ENCODE measurements around the gene HNF1A.

HNF1A gene

DNA sequence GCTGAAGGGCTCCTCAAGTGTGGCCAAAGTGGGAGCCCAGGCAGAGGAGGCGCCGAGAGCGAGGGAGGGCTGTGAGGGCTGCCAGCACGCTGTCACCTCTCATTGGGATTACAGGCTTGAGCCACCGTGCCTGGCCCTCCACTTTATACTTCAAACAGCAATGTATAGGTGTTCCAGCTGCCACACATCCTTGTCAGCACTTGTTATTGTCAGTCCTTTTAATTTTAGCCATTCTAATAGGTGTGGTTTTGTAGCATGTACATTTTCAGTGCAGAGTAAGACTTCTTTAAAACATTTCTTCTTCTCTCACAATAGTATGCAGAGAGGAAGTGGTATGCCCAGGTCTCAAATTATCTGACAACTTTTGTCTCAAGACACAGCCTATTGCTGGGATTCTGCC is 27.5 kb upstream of the HNF1A start:
- Histone ChIP-seq H3K9me3 (ENCODE audit: insufficient read depth, low read length) (no peaks in the 10 kb centered on the region), H3K4me3 (ENCODE audit: low read length) (no peak overlapping the region), H4K20me1 (ENCODE audit: insufficient read depth, low read length) (no peaks in the 10 kb centered on the region), H2AFZ (ENCODE audit: low read depth, low read length) (no peak overlapping the region), H3K9ac (ENCODE audit: low read length) (no peak overlapping the region), H3K36me3 (replicated peaks; ENCODE audit: low read depth, low read length) (no peaks in the 10 kb centered on the region), H3K4me1 (ENCODE audit: low read length) (no peaks in the 10 kb centered on the region), H3K4me2 (ENCODE audit: low read length) (no peak overlapping the region), H3K27me3 (ENCODE audit: low read depth, low read length) (no peaks in the 10 kb centered on the region), H3K79me2 (ENCODE audit: low read length) (no peaks in the 10 kb centered on the region), H3K27ac (ENCODE audit: low read length) (no peak overlapping the region)
- TF ChIP-seq, protein P1, sequence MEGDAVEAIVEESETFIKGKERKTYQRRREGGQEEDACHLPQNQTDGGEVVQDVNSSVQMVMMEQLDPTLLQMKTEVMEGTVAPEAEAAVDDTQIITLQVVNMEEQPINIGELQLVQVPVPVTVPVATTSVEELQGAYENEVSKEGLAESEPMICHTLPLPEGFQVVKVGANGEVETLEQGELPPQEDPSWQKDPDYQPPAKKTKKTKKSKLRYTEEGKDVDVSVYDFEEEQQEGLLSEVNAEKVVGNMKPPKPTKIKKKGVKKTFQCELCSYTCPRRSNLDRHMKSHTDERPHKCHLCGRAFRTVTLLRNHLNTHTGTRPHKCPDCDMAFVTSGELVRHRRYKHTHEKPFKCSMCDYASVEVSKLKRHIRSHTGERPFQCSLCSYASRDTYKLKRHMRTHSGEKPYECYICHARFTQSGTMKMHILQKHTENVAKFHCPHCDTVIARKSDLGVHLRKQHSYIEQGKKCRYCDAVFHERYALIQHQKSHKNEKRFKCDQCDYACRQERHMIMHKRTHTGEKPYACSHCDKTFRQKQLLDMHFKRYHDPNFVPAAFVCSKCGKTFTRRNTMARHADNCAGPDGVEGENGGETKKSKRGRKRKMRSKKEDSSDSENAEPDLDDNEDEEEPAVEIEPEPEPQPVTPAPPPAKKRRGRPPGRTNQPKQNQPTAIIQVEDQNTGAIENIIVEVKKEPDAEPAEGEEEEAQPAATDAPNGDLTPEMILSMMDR (IDR thresholded peaks at IDR 0.05; ENCODE audit: low read depth, low read length): no peak
- no peak for TF ChIP-seq EZH2phosphoT487 (IDR thresholded peaks at IDR 0.05; ENCODE audit: low read depth)

DNA sequence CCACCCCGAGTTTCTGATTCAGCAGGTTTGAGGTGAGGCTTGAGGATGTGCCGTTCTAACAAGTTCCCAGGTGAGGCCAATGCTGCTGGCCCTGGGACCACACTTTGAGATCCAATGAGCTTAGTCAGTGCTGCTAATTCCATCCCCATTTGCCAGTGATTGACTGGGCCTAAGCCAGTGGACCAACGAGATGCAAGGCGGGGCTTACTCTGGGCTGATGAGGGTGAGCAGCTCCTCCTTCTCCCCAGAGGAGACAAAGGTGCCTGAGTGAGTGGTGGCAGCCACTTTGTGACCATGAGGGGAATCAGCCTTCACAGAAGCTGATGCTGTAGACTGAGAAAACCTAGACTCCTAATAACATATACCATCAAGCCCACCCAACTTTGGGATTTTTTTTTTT is 23.1 kb upstream of the HNF1A start:
- Histone ChIP-seq H3K9ac (ENCODE audit: low read length) (no peak overlapping the region), H3K4me1 (ENCODE audit: low read length) (peaks cover 7% of the 10 kb centered on the region), H3K27me3 (ENCODE audit: low read depth, low read length) (no peaks in the 10 kb centered on the region), H3K79me2 (ENCODE audit: low read length) (no peaks in the 10 kb centered on the region), H4K20me1 (ENCODE audit: insufficient read depth, low read length) (no peaks in the 10 kb centered on the region), H3K9me3 (ENCODE audit: insufficient read depth, low read length) (no peaks in the 10 kb centered on the region), H2AFZ (ENCODE audit: low read depth, low read length) (no peak overlapping the region), H3K4me3 (ENCODE audit: low read length) (no peak overlapping the region), H3K27ac (ENCODE audit: low read length) (no peak overlapping the region), H3K36me3 (replicated peaks; ENCODE audit: low read depth, low read length) (no peaks in the 10 kb centered on the region), H3K4me2 (ENCODE audit: low read length) (no peak overlapping the region)
- no peak for TF ChIP-seq EZH2phosphoT487 (IDR thresholded peaks at IDR 0.05; ENCODE audit: low read depth)
- TF ChIP-seq, protein P1 (IDR thresholded peaks at IDR 0.05; ENCODE audit: low read depth, low read length): no peak

DNA sequence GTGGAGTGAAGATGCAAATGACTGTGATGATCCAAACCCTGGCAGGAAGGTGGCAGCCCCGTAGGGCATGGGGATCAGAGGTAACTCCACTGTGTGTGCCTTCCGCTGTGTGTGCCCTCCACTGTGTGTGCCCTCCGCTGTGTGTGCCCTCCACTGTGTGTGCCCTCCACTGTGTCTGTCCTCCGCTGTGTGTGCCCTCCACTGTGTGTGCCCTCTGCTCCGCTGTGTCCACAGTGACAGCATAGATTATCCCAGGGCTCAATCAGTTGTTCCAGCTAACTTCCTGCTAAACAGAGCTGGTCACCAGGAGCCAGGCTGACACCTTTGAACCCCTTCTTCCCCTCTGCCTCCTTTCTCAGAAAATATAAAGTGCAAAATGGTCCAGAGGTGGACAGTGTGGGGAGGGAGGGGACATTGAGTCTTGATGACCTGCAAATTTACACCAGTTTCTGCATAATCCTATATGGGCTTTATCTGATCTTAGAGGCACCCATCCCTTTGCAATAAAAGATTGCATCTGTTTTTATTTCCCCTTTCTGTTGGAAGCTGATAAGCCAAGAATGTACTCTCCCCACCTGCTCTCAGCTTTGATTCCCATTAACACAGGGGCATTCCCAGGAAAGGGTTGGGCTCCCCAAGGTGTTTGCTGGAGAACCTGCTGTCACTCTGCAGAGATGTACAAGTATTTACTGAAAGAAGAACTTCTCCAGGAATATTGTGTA is 21.6 kb upstream of the HNF1A start:
- H2AFZ ChIP-seq (ENCODE audit: low read depth, low read length): no peak overlapping the region
- H3K4me1 ChIP-seq (ENCODE audit: low read length): peaks cover 7% of the 10 kb centered on the region
- no peaks in the 10 kb centered on the region for H3K9me3 ChIP-seq (ENCODE audit: insufficient read depth, low read length)
- TF ChIP-seq, protein P1 (IDR thresholded peaks at IDR 0.05; ENCODE audit: low read depth, low read length): no peak
- TF ChIP-seq EZH2phosphoT487 (IDR thresholded peaks at IDR 0.05; ENCODE audit: low read depth): no peak
- H4K20me1 ChIP-seq (ENCODE audit: insufficient read depth, low read length): no peaks in the 10 kb centered on the region
- no peak overlapping the region for H3K4me2 ChIP-seq (ENCODE audit: low read length)
- no peaks in the 10 kb centered on the region for H3K79me2 ChIP-seq (ENCODE audit: low read length)
- H3K27me3 ChIP-seq (ENCODE audit: low read depth, low read length): no peaks in the 10 kb centered on the region
- no peak overlapping the region for H3K9ac ChIP-seq (ENCODE audit: low read length)
- H3K4me3 ChIP-seq (ENCODE audit: low read length): no peak overlapping the region
- no peak overlapping the region for H3K27ac ChIP-seq (ENCODE audit: low read length)
- no peaks in the 10 kb centered on the region for H3K36me3 ChIP-seq (replicated peaks; ENCODE audit: low read depth, low read length)

DNA sequence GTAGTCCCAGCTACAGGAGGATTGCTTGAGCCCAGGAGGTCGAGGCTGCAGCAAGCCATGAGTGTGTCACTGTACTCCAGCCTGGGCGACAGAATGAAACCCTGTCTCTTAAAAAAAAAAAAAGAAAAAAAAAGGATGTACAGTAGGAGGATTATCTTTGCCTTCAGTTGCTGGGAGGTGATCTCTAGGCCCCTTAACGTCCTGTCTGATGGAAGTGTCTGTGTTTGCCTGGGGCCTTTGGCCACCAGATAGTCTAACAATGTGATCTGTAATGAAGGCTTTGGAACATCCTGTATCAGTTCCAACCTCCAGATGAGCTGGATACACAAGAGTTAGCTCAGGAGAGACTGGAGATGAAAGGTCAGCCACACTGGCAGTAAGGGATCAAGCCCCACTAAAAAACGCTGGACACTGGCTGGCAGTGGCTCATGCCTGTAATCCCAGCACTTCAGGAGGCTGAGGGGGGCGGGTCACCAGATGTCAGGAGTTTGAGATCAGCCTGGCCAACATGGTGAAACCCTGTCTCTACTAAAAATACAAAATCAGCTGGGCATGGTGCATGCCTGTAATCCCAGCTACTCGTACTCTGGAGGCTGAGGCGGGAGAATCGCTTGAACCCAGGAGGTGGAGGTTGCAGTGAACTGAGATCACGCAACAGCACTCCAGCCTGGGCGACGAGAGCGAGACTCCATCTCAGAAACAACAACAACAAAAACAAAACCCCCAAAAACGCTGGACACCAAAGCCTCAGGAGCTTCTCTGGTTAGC is 19.0 kb upstream of the HNF1A start:
- Histone ChIP-seq H4K20me1 (ENCODE audit: insufficient read depth, low read length) (no peaks in the 10 kb centered on the region), H3K36me3 (replicated peaks; ENCODE audit: low read depth, low read length) (no peaks in the 10 kb centered on the region), H3K9me3 (ENCODE audit: insufficient read depth, low read length) (no peaks in the 10 kb centered on the region), H3K4me3 (ENCODE audit: low read length) (peak overlapping the region; percentile 30), H3K4me2 (ENCODE audit: low read length) (peak overlapping the region; percentile 53), H2AFZ (ENCODE audit: low read depth, low read length) (peak overlapping the region; percentile 57), H3K4me1 (ENCODE audit: low read length) (peaks cover 7% of the 10 kb centered on the region), H3K27me3 (ENCODE audit: low read depth, low read length) (no peaks in the 10 kb centered on the region), H3K9ac (ENCODE audit: low read length) (no peak overlapping the region), H3K79me2 (ENCODE audit: low read length) (no peaks in the 10 kb centered on the region), H3K27ac (ENCODE audit: low read length) (no peak overlapping the region)
- TF ChIP-seq EZH2phosphoT487 (IDR thresholded peaks at IDR 0.05; ENCODE audit: low read depth): no peak
- TF ChIP-seq, protein P1 (IDR thresholded peaks at IDR 0.05; ENCODE audit: low read depth, low read length): no peak

Measured in OCI-LY3 (cell line).